Measurements from ENCODE around the gene CDK5RAP3. TPM values are rescaled to one million over a fixed set of nuclear protein-coding genes. Genes with fewer than 3 reads are reported as not detected.
"Not testable (repeated sequence)": the region's sequence is repeated elsewhere in the genome, so short reads cannot be mapped to it uniquely, and the experiment has no call there.

Gene CDK5RAP3
- total RNA-seq, 2 experiments from 2014 or later = 170 to 183 TPM

DNA sequence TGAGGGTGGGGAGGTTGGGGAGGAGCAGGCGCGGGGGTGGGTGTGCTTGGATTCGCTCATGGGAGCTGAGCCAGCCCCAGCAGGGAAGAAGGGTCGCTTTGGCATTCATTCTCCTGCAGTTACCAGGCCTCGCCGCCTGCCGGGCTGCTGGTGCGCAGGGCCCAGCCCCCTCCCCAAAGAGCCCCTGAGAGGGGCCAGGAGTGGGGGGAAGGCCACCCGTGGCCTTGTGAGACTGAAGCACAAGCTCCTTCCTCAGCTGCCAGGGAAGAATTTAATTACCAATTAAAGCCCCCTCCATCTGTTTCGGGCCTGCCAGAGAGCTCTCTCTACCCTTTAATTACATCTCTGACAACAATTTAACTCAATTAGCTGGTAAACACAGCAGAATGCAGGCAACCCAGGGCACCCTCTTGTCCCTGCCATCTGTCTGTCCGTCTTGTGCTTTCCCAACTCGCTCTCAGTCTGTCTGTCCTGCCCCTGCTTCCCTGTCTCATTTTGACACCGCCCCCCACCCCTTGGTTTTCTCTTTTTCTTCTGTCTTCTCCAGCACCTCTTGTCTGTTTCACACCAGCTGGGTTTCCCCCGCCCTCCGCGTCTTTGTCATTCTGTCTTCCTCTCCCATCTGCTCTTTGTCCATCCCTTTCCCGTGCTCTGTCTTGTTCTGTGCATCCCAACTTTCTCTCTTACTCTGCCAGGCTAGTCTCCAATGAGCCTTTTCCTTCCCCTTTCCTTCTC, 32.7 kb downstream of the CDK5RAP3 start:
- H3K4me3 Mint-ChIP-seq = no peak overlapping the region
- no peaks in the 10 kb centered on the region for H3K9me3 Mint-ChIP-seq
- H3K27me3 Mint-ChIP-seq = peaks cover 22% of the 10 kb centered on the region
- POLR2A ChIA-PET = no interaction called here
- intact Hi-C loops (cut with micrococcal nuclease) = no loop called here
- CTCF ChIA-PET = interaction anchor here (0.6 to 1.4 kb wide), 3 partner anchors 10 to 34 kb away, joined by 3 read pairs; no protein-coding TSS in a partner anchor
- DNase-seq = no peak
- no peaks in the 10 kb centered on the region for H3K36me3 Mint-ChIP-seq
- H3K27ac Mint-ChIP-seq = no peak overlapping the region
- peaks cover 7% of the 10 kb centered on the region for H3K4me1 Mint-ChIP-seq (ENCODE audit: low read depth)

DNA sequence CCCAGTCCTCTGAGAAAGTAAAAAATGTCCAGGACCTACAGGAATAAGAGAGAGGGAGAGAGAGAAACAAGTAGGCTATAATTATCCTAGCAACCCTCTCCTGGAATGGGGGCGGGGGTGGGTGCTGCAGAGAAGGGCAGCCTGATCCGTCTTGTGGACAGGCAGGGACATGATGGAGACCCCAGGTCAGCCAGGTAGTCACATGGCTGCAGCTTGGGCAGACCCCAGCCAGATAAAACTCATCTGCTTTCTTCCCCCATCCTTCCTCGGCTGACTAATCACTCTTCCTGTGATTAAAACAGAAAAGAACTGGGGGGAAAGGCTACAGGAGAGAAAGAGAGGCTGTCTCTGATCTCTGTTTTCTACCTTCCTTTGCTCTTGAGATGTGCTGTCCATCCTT, 34.1 kb downstream of the CDK5RAP3 start:
- no peak for DNase-seq
- Mint-ChIP-seq H3K36me3 (no peaks in the 10 kb centered on the region), H3K27me3 (peaks cover 29% of the 10 kb centered on the region), H3K27ac (no peak overlapping the region), H3K9me3 (no peaks in the 10 kb centered on the region), H3K4me1 (ENCODE audit: low read depth) (peaks cover 4% of the 10 kb centered on the region), H3K4me3 (no peak overlapping the region)
- intact Hi-C loops (cut with micrococcal nuclease) = no loop called here
- POLR2A ChIA-PET = no interaction called here
- CTCF ChIA-PET = no interaction called here

DNA sequence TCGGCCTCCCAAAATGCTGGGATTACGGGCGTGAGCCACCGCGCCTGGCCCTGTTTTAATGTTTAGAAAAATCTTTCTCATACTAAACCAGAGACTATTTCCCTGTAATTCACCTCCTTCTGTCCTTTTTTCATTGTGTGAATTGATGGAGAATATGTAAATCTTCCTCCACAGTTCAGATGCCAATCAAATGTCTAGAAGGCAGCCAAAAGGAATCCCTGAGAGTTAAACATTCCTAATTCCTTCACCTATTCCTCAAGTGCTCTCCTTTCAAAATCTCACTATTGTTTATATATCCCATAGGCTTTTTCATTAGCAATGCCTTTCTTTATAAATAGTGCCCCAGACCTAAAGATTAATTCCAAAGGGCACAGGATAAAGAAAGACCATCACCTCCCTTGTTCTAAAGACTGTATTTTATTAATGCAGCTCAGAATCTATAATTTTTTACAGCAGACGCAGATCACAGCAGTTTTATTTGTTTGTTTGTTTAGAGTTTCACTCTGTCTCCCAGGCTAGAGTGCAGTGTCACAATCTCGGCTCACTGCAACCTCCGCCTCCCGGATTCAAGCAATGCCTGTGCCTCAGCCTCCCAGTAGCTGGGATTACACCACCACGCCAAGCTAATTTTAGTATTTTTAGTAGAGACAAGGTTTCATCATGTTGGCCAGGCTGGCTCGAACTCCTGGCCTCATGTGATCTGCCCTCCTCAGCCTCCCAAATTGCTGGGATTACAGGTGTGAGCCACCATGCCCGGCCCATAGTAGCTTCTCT, 36.2 kb downstream of the CDK5RAP3 start:
- Mint-ChIP-seq H3K27me3 (peaks cover 41% of the 10 kb centered on the region), H3K27ac (no peak overlapping the region), H3K4me3 (no peak overlapping the region), H3K4me1 (ENCODE audit: low read depth) (peaks cover 14% of the 10 kb centered on the region), H3K36me3 (no peaks in the 10 kb centered on the region), H3K9me3 (no peaks in the 10 kb centered on the region)
- ChIA-PET POLR2A (no interaction called here), CTCF (interaction anchor here (1.7 kb wide), 1 partner anchor 58 kb away, joined by 5 read pairs; no protein-coding TSS in a partner anchor)
- intact Hi-C loops (cut with micrococcal nuclease) = no loop called here
- no peak for DNase-seq

DNA sequence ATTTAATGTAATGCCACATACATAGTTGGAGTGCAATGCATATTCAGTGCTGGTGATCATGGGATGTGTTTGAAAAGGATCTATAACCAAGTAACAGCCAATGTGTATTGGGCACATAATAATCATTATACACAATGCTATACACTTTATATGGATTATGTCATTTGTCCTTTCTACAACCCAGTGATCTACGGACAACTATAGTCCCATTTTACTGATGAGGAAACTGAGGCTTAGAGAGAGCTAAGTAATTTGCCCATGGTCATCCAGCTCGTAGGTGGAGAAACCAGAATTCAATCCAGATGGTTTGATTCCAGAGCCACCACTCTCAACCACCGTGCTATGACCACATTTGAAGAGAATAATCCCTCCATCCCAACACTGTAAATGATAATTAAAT, 39.3 kb downstream of the CDK5RAP3 start:
- H3K9me3 Mint-ChIP-seq = no peaks in the 10 kb centered on the region
- no peak overlapping the region for H3K27ac Mint-ChIP-seq
- H3K4me3 Mint-ChIP-seq = no peak overlapping the region
- CTCF ChIA-PET = interaction anchor here (0.8 to 3.0 kb wide), 6 partner anchors 11 to 120 kb away, joined by 3 to 16 read pairs (median 8); partner anchors contain the start of gene CDK5RAP3
- no peak for DNase-seq
- intact Hi-C loops (cut with micrococcal nuclease) = no loop called here
- H3K4me1 Mint-ChIP-seq (ENCODE audit: low read depth) = peaks cover 15% of the 10 kb centered on the region
- peaks cover 50% of the 10 kb centered on the region for H3K27me3 Mint-ChIP-seq
- POLR2A ChIA-PET = no interaction called here
- H3K36me3 Mint-ChIP-seq = no peaks in the 10 kb centered on the region

GRCh38 chr17:48011405-48012150, 40.7 kb downstream of the CDK5RAP3 start:
- Mint-ChIP-seq H3K27me3 (peaks cover 45% of the 10 kb centered on the region), H3K4me3 (peak overlapping the region; percentile 66), H3K4me1 (ENCODE audit: low read depth) (peaks cover 13% of the 10 kb centered on the region), H3K36me3 (no peaks in the 10 kb centered on the region), H3K27ac (no peak overlapping the region), H3K9me3 (no peaks in the 10 kb centered on the region)
- DNase-seq = peak; percentile 67
- POLR2A ChIA-PET = no interaction called here
- intact Hi-C loops (cut with micrococcal nuclease) = no loop called here
- CTCF ChIA-PET = interaction anchor here (0.6 to 3.0 kb wide), 15 partner anchors 9 to 607 kb away, joined by 3 to 16 read pairs (median 6); partner anchors contain the start of gene CDK5RAP3

DNA sequence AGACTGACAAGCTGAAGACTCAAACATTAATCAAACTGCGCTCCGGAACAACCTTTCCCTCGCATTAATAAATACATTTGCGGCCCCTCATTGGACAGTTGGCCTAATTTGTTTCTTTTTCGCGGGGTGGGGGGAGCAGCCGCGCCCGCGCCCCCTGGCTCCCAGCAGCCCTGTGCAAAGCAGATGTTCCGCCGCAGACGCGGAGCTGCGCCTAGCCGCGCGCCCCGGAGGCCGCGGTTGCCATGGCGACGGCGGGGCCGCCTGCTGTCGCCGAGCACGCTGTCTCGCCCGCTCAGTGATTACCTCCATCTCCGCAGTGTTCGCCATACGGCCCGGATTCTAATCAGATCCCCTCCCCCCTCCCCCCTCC, 41.2 kb downstream of the CDK5RAP3 start:
- Mint-ChIP-seq H3K4me3 (peak overlapping the region; percentile 66), H3K4me1 (ENCODE audit: low read depth) (peaks cover 13% of the 10 kb centered on the region), H3K27me3 (peaks cover 42% of the 10 kb centered on the region), H3K36me3 (no peaks in the 10 kb centered on the region), H3K9me3 (no peaks in the 10 kb centered on the region), H3K27ac (no peak overlapping the region)
- intact Hi-C loops (cut with micrococcal nuclease) = no loop called here
- CTCF ChIA-PET = interaction anchor here (0.7 to 3.0 kb wide), 12 partner anchors 9 to 171 kb away, joined by 3 to 16 read pairs (median 6); partner anchors contain the start of gene CDK5RAP3
- DNase-seq = peak; percentile 69
- POLR2A ChIA-PET = no interaction called here

GRCh38 chr17:48012654-48013053, 41.7 kb downstream of the CDK5RAP3 start:
- POLR2A ChIA-PET = no interaction called here
- H3K4me1 Mint-ChIP-seq (ENCODE audit: low read depth) = peaks cover 17% of the 10 kb centered on the region
- DNase-seq = no peak
- intact Hi-C loops (cut with micrococcal nuclease) = no loop called here
- H3K27ac Mint-ChIP-seq = no peak overlapping the region
- peak overlapping the region; percentile 17 for H3K4me3 Mint-ChIP-seq
- H3K9me3 Mint-ChIP-seq = no peaks in the 10 kb centered on the region
- peaks cover 38% of the 10 kb centered on the region for H3K27me3 Mint-ChIP-seq
- CTCF ChIA-PET = interaction anchor here (1.2 to 3.0 kb wide), 8 partner anchors 8 to 66 kb away, joined by 4 to 16 read pairs (median 9); partner anchors contain the start of gene CDK5RAP3
- no peaks in the 10 kb centered on the region for H3K36me3 Mint-ChIP-seq

- intact Hi-C loops (cut with micrococcal nuclease) = no loop called here
- Mint-ChIP-seq H3K27ac (no peak overlapping the region), H3K36me3 (no peaks in the 10 kb centered on the region), H3K4me1 (ENCODE audit: low read depth) (peaks cover 20% of the 10 kb centered on the region), H3K27me3 (peaks cover 34% of the 10 kb centered on the region), H3K4me3 (no peak overlapping the region), H3K9me3 (no peaks in the 10 kb centered on the region)
- no peak for DNase-seq
- CTCF ChIA-PET = interaction anchor here (1.2 to 2.4 kb wide), 2 partner anchors 10 to 12 kb away, joined by 3 to 10 read pairs; no protein-coding TSS in a partner anchor
- POLR2A ChIA-PET = interaction anchor here (0.6 kb wide), 1 partner anchor 13 kb away, joined by 4 read pairs; no protein-coding TSS in a partner anchor
Observed at GRCh38 chr17:48013876-48014594, 43.1 kb downstream of the CDK5RAP3 start.

- Mint-ChIP-seq H3K9me3 (no peaks in the 10 kb centered on the region), H3K36me3 (no peaks in the 10 kb centered on the region), H3K4me3 (no peak overlapping the region), H3K27ac (no peak overlapping the region), H3K27me3 (peaks cover 31% of the 10 kb centered on the region), H3K4me1 (ENCODE audit: low read depth) (peaks cover 20% of the 10 kb centered on the region)
- intact Hi-C loops (cut with micrococcal nuclease) = no loop called here
- ChIA-PET POLR2A (no interaction called here), CTCF (interaction anchor here (1.2 to 2.4 kb wide), 2 partner anchors 11 kb away, joined by 3 to 10 read pairs; no protein-coding TSS in a partner anchor)
- no peak for DNase-seq
Observed at GRCh38 chr17:48014595-48015111, 43.7 kb downstream of the CDK5RAP3 start.

GRCh38 chr17:48016112-48016511, 45.2 kb downstream of the CDK5RAP3 start:
- intact Hi-C loops (cut with micrococcal nuclease) = no loop called here
- peaks cover 20% of the 10 kb centered on the region for H3K4me1 Mint-ChIP-seq (ENCODE audit: low read depth)

DNA sequence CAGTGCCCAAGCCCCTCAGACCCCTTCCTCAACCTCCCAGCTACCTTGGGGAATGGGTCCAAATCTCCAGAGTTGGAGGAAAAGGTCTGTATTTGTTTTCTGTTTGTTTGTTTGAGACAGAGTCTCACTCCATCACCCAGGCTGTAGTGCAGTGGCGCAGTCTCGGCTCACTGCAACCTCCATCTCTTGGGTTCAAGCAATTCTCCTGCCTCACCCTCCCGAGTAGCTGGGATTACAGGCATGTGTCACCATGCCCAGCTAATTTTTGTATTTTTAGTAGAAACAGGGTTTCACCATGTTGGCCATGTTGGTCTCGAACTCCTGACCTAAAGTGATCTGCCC, 46.9 kb downstream of the CDK5RAP3 start:
- H3K9me3 Mint-ChIP-seq; H3K27ac Mint-ChIP-seq; DNase-seq; H3K4me3 Mint-ChIP-seq; H3K36me3 Mint-ChIP-seq; H3K4me1 Mint-ChIP-seq (ENCODE audit: low read depth): not testable (repeated sequence)
- POLR2A ChIA-PET = interaction anchor here (0.6 to 1.1 kb wide), 3 partner anchors 67 to 175 kb away, joined by 3 to 5 read pairs (median 3); no protein-coding TSS in a partner anchor
- CTCF ChIA-PET = interaction anchor here (0.6 to 2.7 kb wide), 10 partner anchors 39 to 601 kb away, joined by 3 to 15 read pairs (median 4); partner anchors contain the start of gene CDK5RAP3
- peaks cover 18% of the 10 kb centered on the region for H3K27me3 Mint-ChIP-seq
- intact Hi-C loops (cut with micrococcal nuclease) = loop anchor here (1.0 kb wide), 1 partner anchor 68 kb away; no protein-coding TSS in a partner anchor

More at GRCh38 chr17:48016112-48016511, 45.2 kb downstream of the CDK5RAP3 start:
- Mint-ChIP-seq H3K36me3 (no peaks in the 10 kb centered on the region), H3K27ac (no peak overlapping the region), H3K4me3 (no peak overlapping the region), H3K9me3 (no peaks in the 10 kb centered on the region), H3K27me3 (peaks cover 24% of the 10 kb centered on the region)
- no peak for DNase-seq
- POLR2A ChIA-PET = no interaction called here
- CTCF ChIA-PET = interaction anchor here (1.7 kb wide), 1 partner anchor 58 kb away, joined by 5 read pairs; no protein-coding TSS in a partner anchor
